CD1c-positive myeloid dendritic cell (primary cell): Measurements from ENCODE around the gene CENPH.
A peak's percentile ranks its signal among the peaks of the same experiment; 100 is the strongest.
"Not testable (repeated sequence)": the region's sequence is repeated elsewhere in the genome, so short reads cannot be mapped to it uniquely, and the experiment has no call there.

Experiments used
- DNase-seq: peaks from one replicate; pipeline ENCODE4 v3.0.0-alpha.2; 2016; ENCODE audit errors: extremely low spot score

The CENPH gene

GRCh38 chr5:69189162-69190086 lies at the start of gene CENPH:
CENPH (plus strand) TSS chr5:69189583; CDS start chr5:69189635, 52 bp downstream.
- peak; percentile 96 for DNase-seq

GRCh38 chr5:69140239-69140638 lies 49.1 kb upstream of the CENPH start:
- DNase-seq, result not testable (repeated sequence)

- no peak for DNase-seq
Observed at GRCh38 chr5:69140827-69141226, 48.6 kb upstream of the CENPH start.

GRCh38 chr5:69148576-69148975 lies 40.8 kb upstream of the CENPH start:
- DNase-seq, result not testable (repeated sequence)

GRCh38 chr5:69148981-69149675 lies 40.3 kb upstream of the CENPH start:
- no peak for DNase-seq

- no peak for DNase-seq
Observed at GRCh38 chr5:69149676-69150010, 39.7 kb upstream of the CENPH start.

GRCh38 chr5:69152731-69153130 lies 36.7 kb upstream of the CENPH start:
- peak; percentile 40 for DNase-seq

GRCh38 chr5:69156456-69156855 lies 32.9 kb upstream of the CENPH start:
- DNase-seq, result no peak

- DNase-seq, result no peak
Observed at GRCh38 chr5:69158039-69158438, 31.3 kb upstream of the CENPH start.

- no peak for DNase-seq
Observed at GRCh38 chr5:69160651-69161050, 28.7 kb upstream of the CENPH start.

GRCh38 chr5:69166686-69167492 lies 22.5 kb upstream of the CENPH start, which contains the start of gene CCNB1:
CCNB1 (plus strand) TSS chr5:69167150; CDS start chr5:69167263, 113 bp downstream.
- peak; percentile 99 for DNase-seq

GRCh38 chr5:69167493-69167855 lies 21.9 kb upstream of the CENPH start:
- no peak for DNase-seq

- DNase-seq, result no peak
Observed at GRCh38 chr5:69167929-69168328, 21.5 kb upstream of the CENPH start.

GRCh38 chr5:69170495-69170894 lies 18.9 kb upstream of the CENPH start:
- no peak for DNase-seq

- no peak for DNase-seq
Observed at GRCh38 chr5:69170969-69171368, 18.4 kb upstream of the CENPH start.

GRCh38 chr5:69181659-69182293 lies 7.6 kb upstream of the CENPH start:
- not testable (repeated sequence) for DNase-seq

- no peak for DNase-seq
Observed at GRCh38 chr5:69184621-69185020, 4.8 kb upstream of the CENPH start.

- no peak for DNase-seq
Observed at GRCh38 chr5:69187342-69187741, 2.0 kb upstream of the CENPH start.

- peak; percentile 4 for DNase-seq
Observed at GRCh38 chr5:69188811-69189161, 597 bp upstream of the CENPH start.

- no peak for DNase-seq
Observed at GRCh38 chr5:69202497-69202896, 13.1 kb downstream of the CENPH start.

- no peak for DNase-seq
Observed at GRCh38 chr5:69206528-69207190, 17.3 kb downstream of the CENPH start.
